Lower leg skin (tissue), 3 donors: ENCODE measurements around the gene RGP1.

Experiments
- POLR2A ChIP-seq, 2 donors: fragments of 450-650 bp; IDR thresholded peaks; one replicate each; pipeline ENCODE4 v1.6.1; 2016 to 2017; ENCODE audit warnings: antibody characterized with exemption in 2 of 2, mild to moderate bottlenecking in 1 of 2, moderate library complexity in 1 of 2
- TF ChIP-seq, protein P1 (sequence below), 3 donors: fragments of 450-650 bp; IDR thresholded peaks; one replicate each; pipeline ENCODE4 v1.5.1; 2016; ENCODE audit warnings: antibody characterized with exemption in 3 of 3, mild to moderate bottlenecking in 3 of 3, moderate library complexity in 2 of 3

DNA sequence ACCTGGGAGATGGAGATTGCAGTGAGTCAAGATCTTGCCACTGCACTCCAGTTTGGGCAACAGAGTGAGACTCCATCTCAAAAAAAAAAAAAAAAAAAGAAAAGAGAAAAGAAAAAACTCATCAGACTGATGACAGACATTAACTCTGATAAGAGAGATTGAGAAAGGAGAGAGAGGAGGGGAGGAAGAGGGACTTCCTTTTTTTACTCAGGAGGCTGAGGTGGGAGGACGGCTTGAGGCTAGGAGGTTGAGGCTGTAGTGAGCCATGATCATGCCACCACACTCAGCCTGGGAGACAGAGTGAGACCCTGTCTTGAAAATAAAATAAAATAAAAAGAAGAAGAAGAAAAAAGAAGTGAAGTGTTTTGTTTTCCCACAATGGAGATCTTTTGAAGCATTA is 14.7 kb downstream of the RGP1 start:
- no peak for TF ChIP-seq POLR2A (IDR thresholded peaks at IDR 0.05)
- TF ChIP-seq, protein P1, sequence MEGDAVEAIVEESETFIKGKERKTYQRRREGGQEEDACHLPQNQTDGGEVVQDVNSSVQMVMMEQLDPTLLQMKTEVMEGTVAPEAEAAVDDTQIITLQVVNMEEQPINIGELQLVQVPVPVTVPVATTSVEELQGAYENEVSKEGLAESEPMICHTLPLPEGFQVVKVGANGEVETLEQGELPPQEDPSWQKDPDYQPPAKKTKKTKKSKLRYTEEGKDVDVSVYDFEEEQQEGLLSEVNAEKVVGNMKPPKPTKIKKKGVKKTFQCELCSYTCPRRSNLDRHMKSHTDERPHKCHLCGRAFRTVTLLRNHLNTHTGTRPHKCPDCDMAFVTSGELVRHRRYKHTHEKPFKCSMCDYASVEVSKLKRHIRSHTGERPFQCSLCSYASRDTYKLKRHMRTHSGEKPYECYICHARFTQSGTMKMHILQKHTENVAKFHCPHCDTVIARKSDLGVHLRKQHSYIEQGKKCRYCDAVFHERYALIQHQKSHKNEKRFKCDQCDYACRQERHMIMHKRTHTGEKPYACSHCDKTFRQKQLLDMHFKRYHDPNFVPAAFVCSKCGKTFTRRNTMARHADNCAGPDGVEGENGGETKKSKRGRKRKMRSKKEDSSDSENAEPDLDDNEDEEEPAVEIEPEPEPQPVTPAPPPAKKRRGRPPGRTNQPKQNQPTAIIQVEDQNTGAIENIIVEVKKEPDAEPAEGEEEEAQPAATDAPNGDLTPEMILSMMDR (IDR thresholded peaks at IDR 0.05), result no peak
